Nephron (organoid): ENCODE data around the gene UBE2J1.

ENCODE experiments used
- H3K27ac Mint-ChIP-seq, 3 experiments: 2 replicates each; pipeline ENCODE4 v1.8.0; 2020; ENCODE audit warnings: mixed read lengths in 3 of 3, mild to moderate bottlenecking in 2 of 3, moderate library complexity in 1 of 3
- H3K27me3 Mint-ChIP-seq: 2 replicates; pipeline ENCODE4 v1.8.0; 2021; ENCODE audit warnings: low read depth, mild to moderate bottlenecking, moderate library complexity, mixed read lengths
- H3K36me3 Mint-ChIP-seq: 2 replicates; pipeline ENCODE4 v1.8.0; 2020; ENCODE audit warnings: low read depth, mixed read lengths
- H3K4me1 Mint-ChIP-seq: 2 replicates; pipeline ENCODE4 v1.8.0; 2020; ENCODE audit warnings: mixed read lengths
- H3K4me3 Mint-ChIP-seq, 3 experiments: 2 replicates each; pipeline ENCODE4 v1.8.0; 2020; ENCODE audit warnings: mild to moderate bottlenecking in 3 of 3, mixed read lengths in 3 of 3, moderate library complexity in 2 of 3
- H3K9me3 Mint-ChIP-seq: 2 replicates; pipeline ENCODE4 v1.8.0; 2020; ENCODE audit warnings: mixed read lengths
- TF ChIP-seq, protein P1 (sequence below), 3 experiments: fragments of 200-600 bp; sonication (generic); IDR thresholded peaks; one replicate each; pipeline ENCODE4 v1.5.0; 2021; ENCODE audit warnings: antibody characterized with exemption in 3 of 3; ENCODE audit not compliant: unreplicated experiment in 3 of 3

Gene UBE2J1

DNA sequence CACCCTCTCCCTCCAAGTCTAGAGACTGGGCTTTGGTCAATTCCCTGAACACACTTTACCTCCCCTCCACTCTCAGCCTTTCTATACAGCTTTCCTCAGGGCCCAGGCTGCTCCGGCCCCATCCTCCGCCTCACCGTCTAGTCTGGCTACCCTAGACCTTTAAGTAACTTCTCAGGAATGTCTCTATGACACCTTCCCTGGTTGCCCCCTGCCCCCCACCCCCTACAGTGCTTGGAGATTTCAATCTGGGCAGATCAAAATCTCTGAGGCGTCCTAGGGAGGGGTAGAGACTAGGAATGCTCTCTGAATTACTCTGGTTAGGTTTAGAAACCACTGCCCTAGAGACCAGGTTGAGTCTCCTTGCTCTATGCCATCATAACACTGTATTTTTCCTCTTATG lies 6.1 kb downstream of the UBE2J1 start:
- H3K4me3 Mint-ChIP-seq: no peak overlapping the region
- peaks cover 12% of the 10 kb centered on the region for H3K36me3 Mint-ChIP-seq
- H3K27ac Mint-ChIP-seq: peak overlapping the region; percentile 33 to 64 (median 38)
- TF ChIP-seq, protein P1, sequence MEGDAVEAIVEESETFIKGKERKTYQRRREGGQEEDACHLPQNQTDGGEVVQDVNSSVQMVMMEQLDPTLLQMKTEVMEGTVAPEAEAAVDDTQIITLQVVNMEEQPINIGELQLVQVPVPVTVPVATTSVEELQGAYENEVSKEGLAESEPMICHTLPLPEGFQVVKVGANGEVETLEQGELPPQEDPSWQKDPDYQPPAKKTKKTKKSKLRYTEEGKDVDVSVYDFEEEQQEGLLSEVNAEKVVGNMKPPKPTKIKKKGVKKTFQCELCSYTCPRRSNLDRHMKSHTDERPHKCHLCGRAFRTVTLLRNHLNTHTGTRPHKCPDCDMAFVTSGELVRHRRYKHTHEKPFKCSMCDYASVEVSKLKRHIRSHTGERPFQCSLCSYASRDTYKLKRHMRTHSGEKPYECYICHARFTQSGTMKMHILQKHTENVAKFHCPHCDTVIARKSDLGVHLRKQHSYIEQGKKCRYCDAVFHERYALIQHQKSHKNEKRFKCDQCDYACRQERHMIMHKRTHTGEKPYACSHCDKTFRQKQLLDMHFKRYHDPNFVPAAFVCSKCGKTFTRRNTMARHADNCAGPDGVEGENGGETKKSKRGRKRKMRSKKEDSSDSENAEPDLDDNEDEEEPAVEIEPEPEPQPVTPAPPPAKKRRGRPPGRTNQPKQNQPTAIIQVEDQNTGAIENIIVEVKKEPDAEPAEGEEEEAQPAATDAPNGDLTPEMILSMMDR (IDR thresholded peaks at IDR 0.05; ENCODE audit: unreplicated experiment in 3 of 3): no peak
- no peaks in the 10 kb centered on the region for H3K9me3 Mint-ChIP-seq
- H3K4me1 Mint-ChIP-seq: peaks cover 49% of the 10 kb centered on the region
- no peaks in the 10 kb centered on the region for H3K27me3 Mint-ChIP-seq

DNA sequence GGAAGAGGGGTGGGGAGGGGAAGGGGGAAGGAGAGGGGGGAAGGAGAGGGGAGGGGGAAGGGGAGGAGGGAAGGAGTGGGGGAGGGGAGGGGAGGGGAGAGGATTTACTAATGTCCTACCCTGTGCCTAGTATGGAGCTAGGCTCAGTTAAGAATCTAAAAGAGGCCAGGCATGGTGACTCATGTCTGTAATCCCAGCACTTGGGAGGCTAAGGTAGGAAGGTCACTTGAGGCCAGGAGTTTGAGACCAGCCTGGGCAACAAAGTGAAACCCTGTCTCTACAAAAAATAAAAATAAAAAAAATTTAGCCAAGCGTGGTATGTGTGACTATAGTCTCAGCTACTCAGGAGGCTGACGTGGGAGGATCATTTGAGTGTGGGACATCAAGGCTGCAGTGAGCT lies 13.0 kb downstream of the UBE2J1 start:
- Mint-ChIP-seq H3K9me3 (no peaks in the 10 kb centered on the region), H3K4me1 (no peaks in the 10 kb centered on the region)
- TF ChIP-seq, protein P1 (IDR thresholded peaks at IDR 0.05; ENCODE audit: unreplicated experiment in 3 of 3): no peak

DNA sequence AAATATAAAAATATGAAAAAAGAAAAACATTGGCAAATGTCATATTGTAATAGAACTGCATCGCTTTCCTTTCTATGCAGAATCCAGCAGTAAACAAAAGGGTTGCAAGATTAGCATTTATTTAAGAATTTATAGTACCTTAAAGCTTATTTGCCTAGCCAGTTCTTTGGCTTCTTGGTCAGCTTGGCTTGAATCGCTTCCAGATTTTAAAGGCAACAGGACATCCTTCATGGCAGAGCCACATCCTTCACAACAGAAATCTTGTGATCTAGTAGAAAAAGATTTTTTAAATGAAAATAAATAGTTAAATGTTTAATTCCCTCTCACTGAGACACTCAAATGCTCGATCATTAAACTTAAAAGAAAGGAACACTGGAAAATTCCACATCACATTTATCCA lies 17.4 kb downstream of the UBE2J1 start:
- TF ChIP-seq, protein P1 (IDR thresholded peaks at IDR 0.05; ENCODE audit: unreplicated experiment in 3 of 3): no peak
- Mint-ChIP-seq H3K27ac (no peak overlapping the region), H3K4me3 (no peak overlapping the region), H3K4me1 (no peaks in the 10 kb centered on the region), H3K36me3 (peaks cover 54% of the 10 kb centered on the region), H3K9me3 (no peaks in the 10 kb centered on the region), H3K27me3 (no peaks in the 10 kb centered on the region)

More for the DNA sequence above, 13.0 kb downstream of the UBE2J1 start:
- Mint-ChIP-seq H3K4me3 (no peak overlapping the region), H3K27ac (no peak overlapping the region), H3K27me3 (no peaks in the 10 kb centered on the region), H3K36me3 (peaks cover 44% of the 10 kb centered on the region)

DNA sequence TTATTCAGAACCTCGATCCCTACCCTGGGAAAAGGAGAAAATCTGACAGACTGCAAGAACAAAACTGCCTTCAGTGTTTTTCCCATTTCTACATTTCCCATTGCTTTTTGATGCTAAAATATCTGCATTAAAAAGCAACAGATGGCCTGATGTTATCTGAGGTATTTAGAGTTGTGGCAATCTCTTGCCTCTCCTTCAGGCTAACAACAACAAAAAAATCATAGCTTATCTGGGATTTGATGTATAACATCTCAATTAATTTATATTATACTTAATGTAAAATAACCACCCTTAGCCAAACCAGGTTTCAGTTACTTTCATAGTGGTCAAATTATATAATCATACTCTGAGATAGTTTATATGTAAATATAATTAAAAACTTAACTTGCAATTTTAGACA lies 21.6 kb downstream of the UBE2J1 start:
- no peaks in the 10 kb centered on the region for H3K4me1 Mint-ChIP-seq
- TF ChIP-seq, protein P1 (IDR thresholded peaks at IDR 0.05; ENCODE audit: unreplicated experiment in 3 of 3): no peak
- H3K4me3 Mint-ChIP-seq: no peak overlapping the region

DNA sequence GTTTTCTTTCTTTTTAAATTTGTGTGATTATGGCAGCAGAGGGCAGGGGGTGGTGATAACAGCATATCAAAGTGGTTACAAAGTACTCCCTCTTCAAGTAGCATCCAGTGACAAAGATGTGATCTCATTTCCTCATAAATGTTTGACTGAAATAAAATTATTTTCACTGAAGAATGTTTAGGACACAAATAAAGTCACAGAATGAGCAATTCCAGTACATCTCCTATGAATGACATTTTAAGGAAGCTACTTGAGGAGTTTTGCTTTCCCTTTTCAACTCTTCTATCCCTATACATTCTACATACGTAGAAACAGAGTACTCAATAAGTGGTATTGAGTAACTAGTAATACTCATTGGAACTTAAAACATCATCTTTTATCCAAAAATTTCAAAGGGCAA lies 23.5 kb downstream of the UBE2J1 start:
- Mint-ChIP-seq H3K27me3 (no peaks in the 10 kb centered on the region), H3K4me3 (no peak overlapping the region), H3K27ac (no peak overlapping the region), H3K9me3 (no peaks in the 10 kb centered on the region), H3K36me3 (peaks cover 64% of the 10 kb centered on the region), H3K4me1 (no peaks in the 10 kb centered on the region)
- TF ChIP-seq, protein P1 (IDR thresholded peaks at IDR 0.05; ENCODE audit: unreplicated experiment in 3 of 3): no peak

More for the DNA sequence above, 21.6 kb downstream of the UBE2J1 start:
- Mint-ChIP-seq H3K27me3 (no peaks in the 10 kb centered on the region), H3K9me3 (no peaks in the 10 kb centered on the region), H3K27ac (no peak overlapping the region), H3K36me3 (peaks cover 59% of the 10 kb centered on the region)

DNA sequence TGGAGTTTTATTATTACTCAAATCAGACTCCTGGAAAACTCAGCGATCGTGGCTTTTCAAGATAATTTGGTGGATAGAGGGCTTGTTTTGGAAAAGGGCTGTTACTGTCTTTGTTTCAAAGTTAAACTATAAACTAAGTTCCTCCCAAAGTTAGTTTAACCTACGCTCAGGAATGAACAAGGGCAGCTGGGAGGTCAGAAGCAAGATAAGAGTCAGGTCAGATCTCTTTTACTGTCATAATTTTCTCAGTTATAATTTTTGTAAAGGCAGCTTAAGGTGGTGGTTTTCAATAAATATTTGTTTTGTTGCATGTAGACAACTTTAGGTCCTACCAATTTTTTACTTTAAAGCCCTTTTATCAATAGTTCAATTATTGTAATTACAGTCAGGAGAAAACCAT lies 28.2 kb downstream of the UBE2J1 start:
- TF ChIP-seq, protein P1 (IDR thresholded peaks at IDR 0.05; ENCODE audit: unreplicated experiment in 3 of 3): no peak
- Mint-ChIP-seq H3K4me1 (peaks cover 5% of the 10 kb centered on the region), H3K27ac (peak overlapping the region in 1 of 3 experiments; percentile 31), H3K36me3 (peaks cover 77% of the 10 kb centered on the region), H3K9me3 (peaks cover 18% of the 10 kb centered on the region), H3K27me3 (peaks cover 6% of the 10 kb centered on the region), H3K4me3 (no peak overlapping the region)
